PFSK-1 (cell line): ENCODE data around the gene GIMAP2.

Source experiments
- FOXP2 ChIP-seq: optimal IDR thresholded peaks from 2 replicates; pipeline ENCODE3; 2011; ENCODE audit warnings: borderline replicate concordance, control low read depth, inconsistent platforms; ENCODE audit not compliant: insufficient read depth; ENCODE audit errors: extremely low read length, extremely low read depth
- POLR2AphosphoS5 ChIP-seq: IDR thresholded peaks from 2 replicates; pipeline ENCODE4 v1.6.1; 2012; ENCODE audit warnings: low read depth, mild to moderate bottlenecking, control low read depth, low read length, moderate library complexity
- REST ChIP-seq, 2 experiments: IDR thresholded peaks; 2 replicates each; pipeline versions ENCODE4 v1.6.1 to v1.8.0; 2011 to 2012; ENCODE audit warnings: low read depth in 2 of 2, low read length in 2 of 2, control low read depth in 1 of 2, inconsistent platforms in 1 of 2, mild to moderate bottlenecking in 1 of 2, moderate library complexity in 1 of 2; ENCODE audit not compliant: insufficient read depth in 1 of 2
- SIN3A ChIP-seq: IDR thresholded peaks from 2 replicates; pipeline ENCODE4 v1.6.1; 2012; ENCODE audit warnings: mild to moderate bottlenecking, low read length, moderate library complexity, borderline replicate concordance; ENCODE audit not compliant: insufficient read depth
- TAF1 ChIP-seq: IDR thresholded peaks from 2 replicates; pipeline ENCODE4 v1.6.1; 2012; ENCODE audit warnings: low read length, control low read depth, borderline replicate concordance; ENCODE audit not compliant: insufficient read depth

GIMAP2 gene

DNA sequence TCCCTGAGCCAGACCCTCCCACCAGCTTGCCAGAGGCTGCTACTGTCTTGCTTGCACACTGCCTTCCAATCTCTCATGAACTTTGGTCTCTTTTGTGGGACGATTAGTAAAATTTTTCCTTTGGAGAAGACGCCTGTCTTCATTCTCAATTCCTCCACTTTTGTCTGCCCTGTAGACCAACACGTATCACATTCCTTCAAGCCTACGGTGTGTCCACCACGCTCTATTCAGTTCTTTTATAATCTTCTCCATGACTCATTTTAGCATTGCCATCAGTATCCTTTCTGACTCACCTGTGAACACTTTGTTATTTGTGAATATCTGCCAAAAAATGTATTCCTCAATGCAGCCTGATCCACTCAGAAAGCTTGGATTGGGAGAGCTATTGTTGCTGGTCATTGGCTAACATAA, 53.1 kb downstream of the GIMAP2 start:
- TF ChIP-seq REST (IDR thresholded peaks at IDR 0.05; ENCODE audit: insufficient read depth in 1 of 2, low read depth in 2 of 2, low read length in 2 of 2) (no peak), FOXP2 (no peak), TAF1 (no peak), SIN3A (no peak), POLR2AphosphoS5 (no peak)

DNA sequence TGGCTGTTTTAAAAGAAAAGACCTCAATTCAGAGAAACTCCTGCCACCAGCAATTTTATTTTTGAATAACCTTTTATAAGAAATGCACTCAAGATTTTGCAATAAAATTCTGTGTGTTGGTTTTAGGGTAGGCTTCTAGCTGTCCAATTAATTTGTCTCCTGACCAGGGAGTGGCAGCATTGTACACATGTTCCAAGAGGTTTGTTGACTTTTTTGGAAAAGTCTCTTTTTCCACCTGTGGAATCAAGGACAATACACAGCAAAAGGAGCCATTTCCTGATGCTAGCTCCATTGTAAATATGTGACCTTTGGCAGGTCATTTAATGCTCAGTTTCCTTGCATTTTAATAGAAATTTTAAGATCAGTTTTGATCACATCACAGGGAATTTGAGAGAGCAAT, 53.5 kb downstream of the GIMAP2 start:
- TF ChIP-seq FOXP2 (no peak), TAF1 (no peak), POLR2AphosphoS5 (no peak), REST (IDR thresholded peaks at IDR 0.05; ENCODE audit: insufficient read depth in 1 of 2, low read depth in 2 of 2, low read length in 2 of 2) (no peak), SIN3A (no peak)

DNA sequence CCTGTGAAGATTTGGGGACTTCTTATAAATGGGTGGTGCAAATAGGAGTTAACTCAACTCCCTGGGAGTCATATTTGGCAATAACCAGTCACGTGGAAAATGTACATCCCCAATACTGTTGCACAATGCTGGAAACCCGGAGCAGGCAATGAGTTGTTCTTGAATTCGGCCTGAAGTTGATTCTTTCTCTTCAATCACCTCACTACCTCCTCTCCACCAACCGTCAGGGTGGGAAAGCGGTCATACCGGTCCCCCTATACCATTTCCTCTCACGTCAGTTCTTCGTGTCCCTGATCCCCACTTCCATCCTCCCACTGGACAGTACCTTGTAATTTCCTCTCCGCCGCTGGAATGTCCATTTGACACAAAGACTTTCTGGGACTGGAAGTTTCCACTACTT, 54.5 kb downstream of the GIMAP2 start:
- TF ChIP-seq TAF1 = no peak
- TF ChIP-seq FOXP2 = no peak
- no peak for TF ChIP-seq SIN3A
- no peak for TF ChIP-seq POLR2AphosphoS5
- no peak for TF ChIP-seq REST (IDR thresholded peaks at IDR 0.05; ENCODE audit: insufficient read depth in 1 of 2, low read depth in 2 of 2, low read length in 2 of 2)

- no peak for TF ChIP-seq TAF1
- TF ChIP-seq FOXP2 = no peak
- no peak for TF ChIP-seq REST (IDR thresholded peaks at IDR 0.05; ENCODE audit: insufficient read depth in 1 of 2, low read depth in 2 of 2, low read length in 2 of 2)
- TF ChIP-seq POLR2AphosphoS5 = no peak
- TF ChIP-seq SIN3A = no peak
Measured at GRCh38 chr7:150742286-150742968, 56.9 kb downstream of the GIMAP2 start.
